NCI-H2196 treated with DMSO at 0.1 percent for 48 hours (cell line): Measurements from ENCODE around the gene MTMR11.
A peak's percentile ranks its signal among the peaks of the same experiment; 100 is the strongest.
"Not testable (repeated sequence)": the region's sequence is repeated elsewhere in the genome, so short reads cannot be mapped to it uniquely, and the experiment has no call there.

Source experiments
- DNase-seq: peaks from one replicate; lab custom pipeline; 2025; ENCODE audit not compliant: unreplicated experiment; lab: John Stamatoyannopoulos, UW

The MTMR11 gene

GRCh38 chr1:149899460-149900284 is 37.0 kb downstream of the MTMR11 start, which contains the start of gene BOLA1:
Gene BOLA1 (plus strand): TSS chr1:149899568. CDS start chr1:149900060, 492 bp downstream.
- peak; percentile 77 for DNase-seq

GRCh38 chr1:149896575-149896974 is 40.1 kb downstream of the MTMR11 start:
- no peak for DNase-seq

- DNase-seq: no peak
Measured at GRCh38 chr1:149888999-149889289, 47.7 kb downstream of the MTMR11 start.

- peak; percentile 63 for DNase-seq
Measured at GRCh38 chr1:149888247-149888998, 48.3 kb downstream of the MTMR11 start.

- DNase-seq: peak; percentile 96
Measured at GRCh38 chr1:149887456-149888246, 49.0 kb downstream of the MTMR11 start.

- DNase-seq: not testable (repeated sequence)
Measured at GRCh38 chr1:149887196-149887455, 49.6 kb downstream of the MTMR11 start.

GRCh38 chr1:149886396-149887195 is 50.1 kb downstream of the MTMR11 start:
- peak; percentile 97 for DNase-seq

GRCh38 chr1:149886121-149886395 is 50.6 kb downstream of the MTMR11 start:
- not testable (repeated sequence) for DNase-seq

- peak; percentile 82 for DNase-seq
Measured at GRCh38 chr1:149885339-149886120, 51.1 kb downstream of the MTMR11 start.

- DNase-seq: peak; percentile 47
Measured at GRCh38 chr1:149884433-149885338, 52.0 kb downstream of the MTMR11 start.

GRCh38 chr1:149883598-149884247 is 53.0 kb downstream of the MTMR11 start:
- no peak for DNase-seq

GRCh38 chr1:149881876-149882275 is 54.8 kb downstream of the MTMR11 start:
- DNase-seq: no peak

- no peak for DNase-seq
Measured at GRCh38 chr1:149879556-149879955, 57.1 kb downstream of the MTMR11 start.
